ENCODE data around the gene CIDEB.

CIDEB gene

GRCh38 chr14:24290746-24291145, 17.0 kb downstream of the CIDEB start:
- DNase-seq = no peak

- DNase-seq = no peak
These were observed 18.0 kb downstream of the CIDEB start for GRCh38 chr14:24289649-24290280.

GRCh38 chr14:24286996-24287395, 20.8 kb downstream of the CIDEB start:
- no peak for DNase-seq

- DNase-seq = no peak
These were observed 22.4 kb downstream of the CIDEB start for GRCh38 chr14:24285351-24285750.

- DNase-seq = no peak
These were observed 23.2 kb downstream of the CIDEB start for GRCh38 chr14:24284501-24285035.

- DNase-seq = no peak
These were observed 23.8 kb downstream of the CIDEB start for GRCh38 chr14:24283796-24284460.

- no peak for DNase-seq
These were observed 25.0 kb downstream of the CIDEB start for GRCh38 chr14:24282736-24283135.

- DNase-seq = no peak
These were observed 26.1 kb downstream of the CIDEB start for GRCh38 chr14:24281636-24282035.

- DNase-seq = no peak
These were observed 26.8 kb downstream of the CIDEB start for GRCh38 chr14:24280797-24281460.

GRCh38 chr14:24279301-24280186, 28.2 kb downstream of the CIDEB start:
- DNase-seq = peak; percentile 47

- no peak for DNase-seq
These were observed 29.4 kb downstream of the CIDEB start for GRCh38 chr14:24278424-24278823.

- no peak for DNase-seq
These were observed 30.0 kb downstream of the CIDEB start for GRCh38 chr14:24277606-24278321.

- DNase-seq = no peak
These were observed 30.7 kb downstream of the CIDEB start for GRCh38 chr14:24277071-24277470.

GRCh38 chr14:24274101-24274543, 33.7 kb downstream of the CIDEB start:
- peak; percentile 28 for DNase-seq

- no peak for DNase-seq
These were observed 34.3 kb downstream of the CIDEB start for GRCh38 chr14:24273422-24273998.

GRCh38 chr14:24272467-24272866, 35.3 kb downstream of the CIDEB start:
- DNase-seq = no peak

GRCh38 chr14:24271834-24272263, 35.9 kb downstream of the CIDEB start:
- no peak for DNase-seq

GRCh38 chr14:24271134-24271833, 36.5 kb downstream of the CIDEB start, which contains the start of gene RABGGTA:
Gene RABGGTA, minus strand, starts transcription at chr14:24271597. Its CDS starts 482 bp downstream, at chr14:24271115.
- DNase-seq = peak; percentile 90

- DNase-seq = no peak
These were observed 37.1 kb downstream of the CIDEB start for GRCh38 chr14:24270537-24271133.

- no peak for DNase-seq
These were observed 37.8 kb downstream of the CIDEB start for GRCh38 chr14:24269910-24270536.

Measured in activated CD4-positive, alpha-beta T cell treated with anti-CD3 and anti-CD28 coated beads, Interleukin-2, amount 50 U/mL, for 1 hour (primary cell).